KMS-11 (cell line): ENCODE data around the gene TFF3.

ENCODE experiments used
- H2AFZ ChIP-seq: fragments of 200-600 bp; sonication (generic); 2 replicates; pipeline ENCODE4 v1.6.1; 2016; ENCODE audit warnings: antibody characterized with exemption, mixed run types, low read depth
- H3K27ac ChIP-seq: fragments of 200-600 bp; sonication (generic); 2 replicates; pipeline ENCODE4 v1.6.1; 2016; ENCODE audit warnings: mild to moderate bottlenecking, mixed run types
- H3K27me3 ChIP-seq: fragments of 200-600 bp; sonication (generic); 2 replicates; pipeline ENCODE4 v1.6.1; 2017; ENCODE audit warnings: mild to moderate bottlenecking, low read depth, mixed run types, moderate library complexity; ENCODE audit not compliant: insufficient read depth
- H3K36me3 ChIP-seq: fragments of 200-600 bp; sonication (generic); 2 replicates; pipeline ENCODE4 v1.6.1; 2017; ENCODE audit warnings: mild to moderate bottlenecking, mixed run types; ENCODE audit not compliant: insufficient read depth
- H3K4me1 ChIP-seq: fragments of 200-600 bp; sonication (generic); 2 replicates; pipeline ENCODE4 v1.6.1; 2016; ENCODE audit warnings: mild to moderate bottlenecking, low read depth, mixed run types; ENCODE audit not compliant: poor library complexity, severe bottlenecking
- H3K4me2 ChIP-seq: fragments of 200-600 bp; sonication (generic); 2 replicates; pipeline ENCODE4 v1.7.0; 2016; ENCODE audit warnings: mild to moderate bottlenecking, mixed run types
- H3K4me3 ChIP-seq: fragments of 200-600 bp; sonication (generic); IDR thresholded peaks from 2 replicates; pipeline ENCODE4 v1.6.1; 2017; ENCODE audit warnings: low read depth, low read length, mixed read lengths; ENCODE audit not compliant: insufficient read depth
- H3K79me2 ChIP-seq: fragments of 200-600 bp; sonication (generic); 2 replicates; pipeline ENCODE4 v1.6.1; 2016; ENCODE audit warnings: low read depth, mixed run types; ENCODE audit not compliant: insufficient read depth
- H3K9ac ChIP-seq: fragments of 200-600 bp; sonication (generic); 2 replicates; pipeline ENCODE4 v1.6.1; 2016; ENCODE audit warnings: mild to moderate bottlenecking, mixed run types
- H4K20me1 ChIP-seq: fragments of 200-600 bp; sonication (generic); 2 replicates; pipeline ENCODE4 v1.6.1; 2016; ENCODE audit warnings: mild to moderate bottlenecking, mixed run types; ENCODE audit not compliant: insufficient read depth
- CTCF ChIP-seq: fragments of 200-600 bp; sonication (generic); conservative IDR thresholded peaks from 2 replicates; pipeline ENCODE4 v1.6.1; 2017; ENCODE audit warnings: low read depth, mild to moderate bottlenecking, antibody characterized with exemption, low read length, moderate library complexity, mixed read lengths

TFF3 gene

GRCh38 chr21:42313501-42313969, 1.7 kb downstream of the TFF3 start:
- Histone ChIP-seq H3K27me3 (peaks cover 24% of the 10 kb centered on the region; the same call in 1 of the 2 replicates), H3K79me2 (no peaks in the 10 kb centered on the region), H3K4me2 (no peak overlapping the region), H3K9ac (no peak overlapping the region), H3K36me3 (no peaks in the 10 kb centered on the region), H3K4me3 (no peak overlapping the region), H3K4me1 (no peaks in the 10 kb centered on the region), H3K27ac (no peak overlapping the region), H4K20me1 (no peaks in the 10 kb centered on the region), H2AFZ (no peak overlapping the region)
- TF ChIP-seq CTCF: no peak

- Histone ChIP-seq H4K20me1 (no peaks in the 10 kb centered on the region), H3K9ac (no peak overlapping the region), H2AFZ (no peak overlapping the region), H3K27me3 (peaks cover 27% of the 10 kb centered on the region; the same call in 1 of the 2 replicates), H3K4me3 (no peak overlapping the region), H3K4me1 (no peaks in the 10 kb centered on the region), H3K79me2 (no peaks in the 10 kb centered on the region), H3K36me3 (no peaks in the 10 kb centered on the region), H3K27ac (no peak overlapping the region), H3K4me2 (no peak overlapping the region)
- TF ChIP-seq CTCF: no peak
Measured at GRCh38 chr21:42312626-42313104, 2.5 kb downstream of the TFF3 start.

- peaks cover 31% of the 10 kb centered on the region; the same call in 1 of the 2 replicates for H3K27me3 ChIP-seq
- H3K27ac ChIP-seq: no peak overlapping the region
- TF ChIP-seq CTCF: no peak
- H3K4me3 ChIP-seq: no peak overlapping the region
- no peak overlapping the region for H2AFZ ChIP-seq
- no peak overlapping the region for H3K4me2 ChIP-seq
- no peaks in the 10 kb centered on the region for H3K36me3 ChIP-seq
- no peaks in the 10 kb centered on the region for H3K79me2 ChIP-seq
- H4K20me1 ChIP-seq: no peaks in the 10 kb centered on the region
- no peaks in the 10 kb centered on the region for H3K4me1 ChIP-seq
- no peak overlapping the region for H3K9ac ChIP-seq
Measured at GRCh38 chr21:42311816-42312625, 3.2 kb downstream of the TFF3 start.

DNA sequence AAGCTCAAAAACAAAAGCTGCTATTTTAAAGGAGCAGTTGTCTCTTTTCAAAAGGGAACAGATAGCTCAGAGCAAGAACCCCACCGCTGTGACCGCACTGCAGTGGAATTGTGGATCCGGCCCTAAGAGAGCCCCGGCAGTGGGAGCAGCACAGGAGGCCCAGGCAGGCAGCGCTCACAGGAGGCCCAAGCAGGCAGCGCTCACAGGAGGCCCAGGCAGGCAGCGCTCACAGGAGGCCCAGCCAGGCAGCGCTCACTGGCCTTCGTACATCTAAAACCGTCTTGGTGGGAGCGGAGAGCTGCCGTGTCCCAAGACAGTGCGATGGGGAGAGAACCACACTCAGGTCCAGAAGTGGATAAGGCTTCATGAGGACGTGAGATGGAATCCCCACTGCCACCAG, 4.0 kb downstream of the TFF3 start:
- H4K20me1 ChIP-seq: no peaks in the 10 kb centered on the region
- no peak overlapping the region for H3K27ac ChIP-seq
- no peak overlapping the region for H2AFZ ChIP-seq
- no peak for TF ChIP-seq CTCF
- no peak overlapping the region for H3K4me3 ChIP-seq
- H3K27me3 ChIP-seq: peaks cover 27% of the 10 kb centered on the region; the same call in 1 of the 2 replicates
- H3K4me1 ChIP-seq: no peaks in the 10 kb centered on the region
- no peaks in the 10 kb centered on the region for H3K79me2 ChIP-seq
- H3K9ac ChIP-seq: no peak overlapping the region
- H3K4me2 ChIP-seq: no peak overlapping the region
- no peaks in the 10 kb centered on the region for H3K36me3 ChIP-seq
